HL-60 (cell line): ENCODE results near the gene KRT71.

Experiments used
- CTCF ChIP-seq: IDR thresholded peaks from one replicate; pipeline ENCODE4 v1.5.1; 2011; ENCODE audit warnings: low read length, control low read depth, inconsistent platforms; ENCODE audit not compliant: insufficient read depth
- POLR2AphosphoS5 ChIP-seq: IDR thresholded peaks from 2 replicates; pipeline ENCODE4 v1.6.1; 2012; ENCODE audit warnings: low read depth
- REST ChIP-seq: IDR thresholded peaks from 2 replicates; pipeline ENCODE4 v1.6.1; 2012; ENCODE audit warnings: low read depth; ENCODE audit not compliant: insufficient replicate concordance

- no peak for TF ChIP-seq REST
- TF ChIP-seq CTCF = no peak
- TF ChIP-seq POLR2AphosphoS5 = no peak
Measured at GRCh38 chr12:52528641-52529143, 24.3 kb downstream of the KRT71 start.
